Keratinocyte (primary cell): ENCODE results near the gene EME2.

Experiments used
- EZH2 ChIP-seq: IDR thresholded peaks from one replicate; pipeline ENCODE4 v1.6.1; 2012; ENCODE audit warnings: inconsistent platforms, mild to moderate bottlenecking, low read length, moderate library complexity
- TF ChIP-seq, protein P1 (sequence below), 3 experiments: IDR thresholded peaks in 1 of 3; conservative IDR thresholded peaks in 1 of 3; optimal IDR thresholded peaks in 1 of 3; 2 replicates in 2 of 3; 3 replicates in 1 of 3; pipeline versions ENCODE3 to v1.5.1; 2011; ENCODE audit warnings: low read length in 3 of 3, mild to moderate bottlenecking in 3 of 3, moderate library complexity in 2 of 3, control low read depth in 1 of 3, inconsistent platforms in 1 of 3; ENCODE audit not compliant: insufficient read depth in 2 of 3; ENCODE audit errors: extremely low read depth in 1 of 3

GRCh38 chr16:1781758-1782407 lies 9.3 kb downstream of the EME2 start:
- TF ChIP-seq, protein P1, sequence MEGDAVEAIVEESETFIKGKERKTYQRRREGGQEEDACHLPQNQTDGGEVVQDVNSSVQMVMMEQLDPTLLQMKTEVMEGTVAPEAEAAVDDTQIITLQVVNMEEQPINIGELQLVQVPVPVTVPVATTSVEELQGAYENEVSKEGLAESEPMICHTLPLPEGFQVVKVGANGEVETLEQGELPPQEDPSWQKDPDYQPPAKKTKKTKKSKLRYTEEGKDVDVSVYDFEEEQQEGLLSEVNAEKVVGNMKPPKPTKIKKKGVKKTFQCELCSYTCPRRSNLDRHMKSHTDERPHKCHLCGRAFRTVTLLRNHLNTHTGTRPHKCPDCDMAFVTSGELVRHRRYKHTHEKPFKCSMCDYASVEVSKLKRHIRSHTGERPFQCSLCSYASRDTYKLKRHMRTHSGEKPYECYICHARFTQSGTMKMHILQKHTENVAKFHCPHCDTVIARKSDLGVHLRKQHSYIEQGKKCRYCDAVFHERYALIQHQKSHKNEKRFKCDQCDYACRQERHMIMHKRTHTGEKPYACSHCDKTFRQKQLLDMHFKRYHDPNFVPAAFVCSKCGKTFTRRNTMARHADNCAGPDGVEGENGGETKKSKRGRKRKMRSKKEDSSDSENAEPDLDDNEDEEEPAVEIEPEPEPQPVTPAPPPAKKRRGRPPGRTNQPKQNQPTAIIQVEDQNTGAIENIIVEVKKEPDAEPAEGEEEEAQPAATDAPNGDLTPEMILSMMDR (optimal IDR thresholded peaks at IDR 0.05 in 1 of 3, IDR thresholded peaks at IDR 0.05 in 1 of 3, conservative IDR thresholded peaks at IDR 0.05 in 1 of 3; ENCODE audit: extremely low read depth in 1 of 3, insufficient read depth in 2 of 3, low read length in 3 of 3), result peak in 2 of 3 experiments; percentile 15 to 29
- TF ChIP-seq EZH2, result no peak
